ENCODE data around the gene RPS6KA4. TPM values are rescaled to one million over a fixed set of nuclear protein-coding genes. Genes with fewer than 3 reads are reported as not detected.

RPS6KA4 gene
- total RNA-seq, 2 experiments from 2014 or later: 13.4 to 16.7 TPM

GRCh38 chr11:64317325-64317960, 41.5 kb upstream of the RPS6KA4 start, which contains the start of gene TRMT112:
TRMT112 (minus strand) TSS chr11:64317559; CDS start chr11:64317526, 33 bp downstream.
- H4K20me1 ChIP-seq (ENCODE audit: insufficient read depth, low read length): no peaks in the 10 kb centered on the region
- H3K9me3 ChIP-seq (ENCODE audit: low read length): no peaks in the 10 kb centered on the region
- CTCF ChIA-PET (ENCODE audit: unreplicated experiment): interaction anchor here (0.6 to 2.1 kb wide), 16 partner anchors 9 to 458 kb away, joined by 3 to 33 read pairs (median 4); partner anchors contain the start of genes ESRRA and FERMT3
- H3K79me2 ChIP-seq (ENCODE audit: insufficient read depth, low read depth, low read length): peaks cover 17% of the 10 kb centered on the region; the same call in 1 of the 2 replicates
- H3K4me1 ChIP-seq (ENCODE audit: insufficient read depth, low read length, poor library complexity, severe bottlenecking): peaks cover 29% of the 10 kb centered on the region
- no peak for TF ChIP-seq EZH2phosphoT487 (IDR thresholded peaks at IDR 0.05; ENCODE audit: borderline replicate concordance, low read depth, low read length)
- TF ChIP-seq CTCF (conservative IDR thresholded peaks at IDR 0.05; ENCODE audit: low read length): no peak
- BruUV-seq (replicated peaks): no TSS peak
- POLR2A ChIA-PET: interaction anchor here (0.6 to 2.3 kb wide), 23 partner anchors 10 to 684 kb away, joined by 3 to 22 read pairs (median 4); partner anchors contain the start of genes BAD, CCDC88B, ESRRA and FERMT3
- H3K4me2 ChIP-seq (ENCODE audit: low read length): peak within 1 kb of the TSS; percentile 79
- DNase-seq (ENCODE audit: low spot score): peak; percentile 99
- intact Hi-C loops (cut with micrococcal nuclease; ENCODE audit: unreplicated experiment): loop anchor here (1.0 kb wide), 3 partner anchors 12 to 38 kb away; partner anchors contain the start of gene ESRRA
- H3K27ac ChIP-seq (ENCODE audit: low read depth, low read length, poor library complexity, severe bottlenecking): peak within 1 kb of the TSS; percentile 88
- peak within 1 kb of the TSS; percentile 57; the same call in 1 of the 2 replicates for H2AFZ ChIP-seq (ENCODE audit: low read length)
- peak within 1 kb of the TSS; percentile 83 for H3K4me3 ChIP-seq (ENCODE audit: low read depth, low read length, poor library complexity, severe bottlenecking)
- no peaks in the 10 kb centered on the region for H3K9me2 ChIP-seq (ENCODE audit: insufficient read depth, low read length)
- H3K36me3 ChIP-seq (ENCODE audit: insufficient read depth, low read length): peaks cover 76% of the 10 kb centered on the region

GRCh38 chr11:64317961-64318765, 40.8 kb upstream of the RPS6KA4 start, which contains the start of gene PRDX5:
PRDX5 (plus strand) TSS chr11:64318121; CDS start chr11:64318216, 95 bp downstream.
- peaks cover 29% of the 10 kb centered on the region for H3K4me1 ChIP-seq (ENCODE audit: insufficient read depth, low read length, poor library complexity, severe bottlenecking)
- no TSS peak for BruUV-seq (replicated peaks)
- H4K20me1 ChIP-seq (ENCODE audit: insufficient read depth, low read length): no peaks in the 10 kb centered on the region
- peaks cover 76% of the 10 kb centered on the region for H3K36me3 ChIP-seq (ENCODE audit: insufficient read depth, low read length)
- no peaks in the 10 kb centered on the region for H3K9me3 ChIP-seq (ENCODE audit: low read length)
- H2AFZ ChIP-seq (ENCODE audit: low read length): peak within 1 kb of the TSS; percentile 57; the same call in 1 of the 2 replicates
- peak within 1 kb of the TSS; percentile 88 for H3K27ac ChIP-seq (ENCODE audit: low read depth, low read length, poor library complexity, severe bottlenecking)
- peak; percentile 98 for DNase-seq (ENCODE audit: low spot score)
- H3K4me3 ChIP-seq (ENCODE audit: low read depth, low read length, poor library complexity, severe bottlenecking): peak within 1 kb of the TSS; percentile 83
- intact Hi-C loops (cut with micrococcal nuclease; ENCODE audit: unreplicated experiment): loop anchor here (1.0 to 2.0 kb wide), 5 partner anchors 13 to 37 kb away; partner anchors contain the start of genes CCDC88B and ESRRA
- H3K79me2 ChIP-seq (ENCODE audit: insufficient read depth, low read depth, low read length): peaks cover 17% of the 10 kb centered on the region; the same call in 1 of the 2 replicates
- ChIA-PET POLR2A (interaction anchor here (0.5 to 2.3 kb wide), 26 partner anchors 11 to 684 kb away, joined by 3 to 22 read pairs (median 4); partner anchors contain the start of genes BAD, CCDC88B, ESRRA and FERMT3), CTCF (ENCODE audit: unreplicated experiment) (interaction anchor here (0.6 to 2.1 kb wide), 16 partner anchors 10 to 457 kb away, joined by 3 to 33 read pairs (median 4); partner anchors contain the start of genes ESRRA and FERMT3)
- TF ChIP-seq EZH2phosphoT487 (IDR thresholded peaks at IDR 0.05; ENCODE audit: borderline replicate concordance, low read depth, low read length): no peak
- TF ChIP-seq CTCF (conservative IDR thresholded peaks at IDR 0.05; ENCODE audit: low read length): peak; percentile 70
- no peaks in the 10 kb centered on the region for H3K9me2 ChIP-seq (ENCODE audit: insufficient read depth, low read length)
- peak within 1 kb of the TSS; percentile 79 for H3K4me2 ChIP-seq (ENCODE audit: low read length)

Data from OCI-LY7 (cell line).